A673 (cell line): ENCODE results near the gene CXCL3.

Source experiments
- CTCF ChIP-seq: fragments of 300-800, 200-600 bp; sonication (generic); conservative IDR thresholded peaks from 2 replicates; pipeline ENCODE4 v1.5.1; 2017; ENCODE audit warnings: low read depth, mild to moderate bottlenecking, antibody characterized with exemption, low read length, moderate library complexity, mixed read lengths
- EZH2 ChIP-seq: fragments of 200-600 bp; sonication (generic); IDR thresholded peaks from 2 replicates; pipeline ENCODE4 v1.6.1; 2017; ENCODE audit warnings: borderline replicate concordance, low read depth, mild to moderate bottlenecking, mixed read lengths, antibody characterized with exemption, low read length; ENCODE audit not compliant: poor library complexity, severe bottlenecking

- TF ChIP-seq EZH2 (no peak), CTCF (no peak)
These were observed 20.4 kb downstream of the CXCL3 start for GRCh38 chr4:74018116-74018515.
